Measurements from ENCODE around the gene ZNF253.
"Not testable (repeated sequence)": the region's sequence is repeated elsewhere in the genome, so short reads cannot be mapped to it uniquely, and the experiment has no call there.

- TF ChIP-seq CREB5 (CRISPR knock-in tag; IDR thresholded peaks at IDR 0.05; ENCODE audit: low read depth); ZNF70 (CRISPR knock-in tag; IDR thresholded peaks at IDR 0.05); TCF4 (CRISPR knock-in tag; IDR thresholded peaks at IDR 0.05; ENCODE audit: borderline replicate concordance); ISL1 (CRISPR knock-in tag; IDR thresholded peaks at IDR 0.05): not testable (repeated sequence)
These were observed 4.4 kb downstream of the ZNF253 start for GRCh38 chr19:19870086-19870485.

Measured in SK-N-SH treated with all-trans-retinoic acid at 6 μM for 48 hours (cell line).